Left ventricle myocardium inferior (tissue), 1 donor: ENCODE results near the gene EIF2S2. TPM values are rescaled to one million over a fixed set of nuclear protein-coding genes. Genes with fewer than 3 reads are reported as not detected.
"Not testable (repeated sequence)": the region's sequence is repeated elsewhere in the genome, so short reads cannot be mapped to it uniquely, and the experiment has no call there.

Source experiments
- DNase-seq: peaks from one replicate; pipeline ENCODE4 v3.0.0-alpha.2; 2020
- H3K27ac ChIP-seq: fragments of 200-600 bp; replicated peaks from 2 replicates; pipeline ENCODE4 v1.8.0; 2021
- H3K27me3 ChIP-seq: fragments of 200-600 bp; 2 replicates; pipeline ENCODE4 v1.8.0; 2021; ENCODE audit warnings: low read depth
- H3K36me3 ChIP-seq: fragments of 200-600 bp; 2 replicates; pipeline ENCODE4 v1.8.0; 2021
- H3K4me1 ChIP-seq: fragments of 200-600 bp; 2 replicates; pipeline ENCODE4 v1.8.0; 2021
- H3K4me3 ChIP-seq: fragments of 200-600 bp; 2 replicates; pipeline ENCODE4 v1.8.0; 2021; ENCODE audit warnings: mild to moderate bottlenecking, moderate library complexity
- H3K9me3 ChIP-seq: fragments of 200-600 bp; replicated peaks from 2 replicates; pipeline ENCODE4 v1.8.0; 2021
- intact Hi-C: fragments of 100-400 bp; cut with micrococcal nuclease; formaldehyde crosslinking; loops from one replicate; pipeline ENCODE4 v1.11.0; 2022
- long read RNA-seq: library from polyadenylated mRNA; unstranded; transcript quantifications from one replicate; pipeline ENCODE4 v2.0.0, GENCODE V29; 2021
- total RNA-seq: library from RNA; stranded (reverse); fragmentation: NEBNext Ultra II Directional; extraction: Animal tissue kit (Norgen Biotek cat#: 25700); gene quantifications from one replicate; pipeline ENCODE4 v1.2.1, GENCODE V29; 2021
- TF ChIP-seq, protein P1 (sequence below): fragments of 200-600 bp; IDR thresholded peaks from 2 replicates; pipeline ENCODE4 v1.8.0; 2021; ENCODE audit warnings: antibody characterized with exemption, mild to moderate bottlenecking, borderline replicate concordance
- donor health status: DM: no; HTN: yes; CAD: no; lungs with severe emphysema.

The EIF2S2 gene, protein sequence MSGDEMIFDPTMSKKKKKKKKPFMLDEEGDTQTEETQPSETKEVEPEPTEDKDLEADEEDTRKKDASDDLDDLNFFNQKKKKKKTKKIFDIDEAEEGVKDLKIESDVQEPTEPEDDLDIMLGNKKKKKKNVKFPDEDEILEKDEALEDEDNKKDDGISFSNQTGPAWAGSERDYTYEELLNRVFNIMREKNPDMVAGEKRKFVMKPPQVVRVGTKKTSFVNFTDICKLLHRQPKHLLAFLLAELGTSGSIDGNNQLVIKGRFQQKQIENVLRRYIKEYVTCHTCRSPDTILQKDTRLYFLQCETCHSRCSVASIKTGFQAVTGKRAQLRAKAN
- 41.0 TPM for total RNA-seq
- long read RNA-seq, transcript EIF2S2-201 (9 exons, 2,656 nt), result major isoform, 153 of 171 reads
- long read RNA-seq, partial matches to known transcripts, result 10 of 171 reads
- long read RNA-seq, other reads (novel, unspliced or antisense), result 8 of 171 reads

DNA sequence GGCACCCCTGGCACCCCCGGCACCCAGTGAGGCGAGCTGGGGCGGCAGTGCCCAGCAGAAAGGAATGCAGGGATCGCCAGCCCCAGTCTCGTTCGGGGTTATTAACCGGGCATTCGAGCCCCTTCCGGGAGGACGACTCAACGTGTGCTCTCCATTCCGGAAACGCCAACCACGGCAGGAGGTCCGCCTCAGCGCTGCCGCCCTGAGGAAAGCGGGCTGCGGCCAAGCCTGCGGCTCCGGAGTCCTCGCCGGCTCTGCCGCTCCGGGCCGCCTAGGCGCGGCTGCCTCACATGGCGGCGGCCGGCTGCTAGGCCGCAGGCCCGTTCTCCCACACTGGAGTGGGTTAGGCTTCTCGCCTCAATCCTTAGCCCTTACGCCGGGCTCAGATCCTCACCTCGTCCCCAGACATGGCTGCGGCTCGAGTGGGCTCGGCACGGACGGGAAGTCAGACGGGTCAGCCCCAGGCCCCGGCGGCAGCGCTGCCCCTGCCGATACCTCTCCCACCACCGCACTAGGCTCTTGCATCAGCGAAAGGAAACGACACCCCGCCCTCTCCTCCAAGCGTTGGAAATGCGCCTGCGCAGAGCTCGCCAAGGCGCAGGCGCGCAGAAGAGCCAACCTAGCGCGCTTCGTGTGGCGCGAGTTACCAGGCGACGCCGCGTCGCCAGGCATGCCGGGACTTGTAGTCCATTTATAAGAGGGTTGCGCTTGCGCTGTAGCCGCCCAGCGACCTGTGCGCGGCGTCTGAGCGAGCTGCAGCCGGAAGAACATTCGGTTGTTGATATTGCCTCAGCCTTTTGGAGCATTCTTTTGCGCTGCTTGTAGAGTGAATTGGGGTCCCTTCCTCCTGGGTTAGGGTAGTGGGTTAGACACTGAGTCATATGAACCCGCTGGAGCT lies at the start of gene EIF2S2:
EIF2S2 (minus strand) TSS at position 542 of the 898 bp plus-strand sequence; CDS start at position 409, 133 bp downstream.
- H3K9me3 ChIP-seq, result no peaks in the 10 kb centered on the region
- peak within 1 kb of the TSS; percentile 98 for H3K27ac ChIP-seq
- H3K4me3 ChIP-seq, result peak within 1 kb of the TSS; percentile 99
- H3K27me3 ChIP-seq, result no peaks in the 10 kb centered on the region
- TF ChIP-seq, protein P1, sequence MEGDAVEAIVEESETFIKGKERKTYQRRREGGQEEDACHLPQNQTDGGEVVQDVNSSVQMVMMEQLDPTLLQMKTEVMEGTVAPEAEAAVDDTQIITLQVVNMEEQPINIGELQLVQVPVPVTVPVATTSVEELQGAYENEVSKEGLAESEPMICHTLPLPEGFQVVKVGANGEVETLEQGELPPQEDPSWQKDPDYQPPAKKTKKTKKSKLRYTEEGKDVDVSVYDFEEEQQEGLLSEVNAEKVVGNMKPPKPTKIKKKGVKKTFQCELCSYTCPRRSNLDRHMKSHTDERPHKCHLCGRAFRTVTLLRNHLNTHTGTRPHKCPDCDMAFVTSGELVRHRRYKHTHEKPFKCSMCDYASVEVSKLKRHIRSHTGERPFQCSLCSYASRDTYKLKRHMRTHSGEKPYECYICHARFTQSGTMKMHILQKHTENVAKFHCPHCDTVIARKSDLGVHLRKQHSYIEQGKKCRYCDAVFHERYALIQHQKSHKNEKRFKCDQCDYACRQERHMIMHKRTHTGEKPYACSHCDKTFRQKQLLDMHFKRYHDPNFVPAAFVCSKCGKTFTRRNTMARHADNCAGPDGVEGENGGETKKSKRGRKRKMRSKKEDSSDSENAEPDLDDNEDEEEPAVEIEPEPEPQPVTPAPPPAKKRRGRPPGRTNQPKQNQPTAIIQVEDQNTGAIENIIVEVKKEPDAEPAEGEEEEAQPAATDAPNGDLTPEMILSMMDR, result no peak
- H3K36me3 ChIP-seq, result peaks cover 10% of the 10 kb centered on the region
- peaks cover 60% of the 10 kb centered on the region for H3K4me1 ChIP-seq
- intact Hi-C loops, result no loop called here
- DNase-seq, result peak; percentile 95

DNA sequence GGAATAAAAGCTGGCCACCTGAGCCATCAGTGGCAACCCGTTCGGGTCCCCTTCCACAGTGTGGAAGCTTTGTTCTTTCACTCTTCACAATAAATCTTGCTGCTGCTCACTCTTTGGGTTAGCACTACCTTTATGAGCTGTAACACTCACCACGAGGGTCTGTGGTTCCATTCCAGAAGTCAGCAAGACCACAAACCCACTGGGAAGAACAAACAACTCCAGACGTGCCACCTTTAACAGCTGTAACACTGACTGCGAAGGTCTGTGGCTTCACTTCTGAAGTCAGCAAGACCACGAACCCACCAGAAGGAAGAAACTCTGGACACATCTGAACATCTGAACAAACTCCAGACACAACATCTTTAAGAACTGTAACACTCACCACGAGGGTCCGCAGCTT lies 45.7 kb upstream of the EIF2S2 start:
- H3K27me3 ChIP-seq, DNase-seq, H3K4me1 ChIP-seq, H3K4me3 ChIP-seq, intact Hi-C loops, H3K36me3 ChIP-seq, H3K27ac ChIP-seq: not testable (repeated sequence)
- peaks cover 12% of the 10 kb centered on the region for H3K9me3 ChIP-seq

DNA sequence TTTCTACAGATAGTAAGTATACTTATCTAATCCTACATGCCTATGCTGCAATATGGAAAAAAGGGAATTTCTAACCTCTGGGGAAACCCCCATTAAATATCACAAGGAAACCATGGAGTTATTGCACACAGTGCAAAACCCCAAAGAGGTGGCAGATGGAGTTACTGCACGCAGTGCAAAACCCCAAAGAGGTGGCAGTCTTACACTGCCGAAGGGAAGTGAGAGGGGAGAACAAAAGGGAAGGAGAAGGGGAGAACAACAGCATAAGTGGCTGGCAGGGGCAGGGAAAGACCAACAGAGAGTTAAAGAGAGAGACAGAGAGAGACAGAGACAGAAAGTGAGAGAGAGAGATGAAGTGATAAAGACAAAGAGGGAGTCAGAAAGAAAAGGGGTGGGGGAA lies 43.8 kb upstream of the EIF2S2 start:
- Histone ChIP-seq H3K4me1 (no peaks in the 10 kb centered on the region), H3K27ac (no peak overlapping the region), H3K9me3 (peaks cover 18% of the 10 kb centered on the region), H3K36me3 (no peaks in the 10 kb centered on the region), H3K4me3 (no peak overlapping the region), H3K27me3 (no peaks in the 10 kb centered on the region)
- DNase-seq, result no peak
- TF ChIP-seq, protein P1, result no peak
- intact Hi-C loops, result no loop called here

DNA sequence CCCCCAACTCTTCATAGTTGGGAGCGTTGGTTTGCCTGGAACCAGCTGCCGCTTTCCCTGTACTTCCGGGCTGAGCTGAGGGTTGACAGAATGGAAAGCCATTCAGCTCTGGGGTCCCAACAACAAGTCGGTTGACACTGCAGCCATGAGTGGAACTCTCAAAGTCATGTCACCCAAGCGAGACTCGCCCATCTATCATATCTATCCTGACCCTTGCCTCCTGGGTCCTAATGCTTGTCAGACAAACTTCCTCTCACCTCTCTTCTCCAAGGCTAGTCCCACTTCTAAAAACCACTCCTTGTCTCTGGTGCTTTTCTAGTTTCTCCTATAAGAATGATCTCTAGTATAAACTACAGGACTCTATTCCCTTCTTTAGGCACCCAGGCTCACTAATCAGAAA lies 41.1 kb upstream of the EIF2S2 start:
- H3K27me3 ChIP-seq, H3K4me3 ChIP-seq, H3K36me3 ChIP-seq, H3K4me1 ChIP-seq, intact Hi-C loops, DNase-seq, H3K27ac ChIP-seq: not testable (repeated sequence)
- peaks cover 18% of the 10 kb centered on the region for H3K9me3 ChIP-seq

DNA sequence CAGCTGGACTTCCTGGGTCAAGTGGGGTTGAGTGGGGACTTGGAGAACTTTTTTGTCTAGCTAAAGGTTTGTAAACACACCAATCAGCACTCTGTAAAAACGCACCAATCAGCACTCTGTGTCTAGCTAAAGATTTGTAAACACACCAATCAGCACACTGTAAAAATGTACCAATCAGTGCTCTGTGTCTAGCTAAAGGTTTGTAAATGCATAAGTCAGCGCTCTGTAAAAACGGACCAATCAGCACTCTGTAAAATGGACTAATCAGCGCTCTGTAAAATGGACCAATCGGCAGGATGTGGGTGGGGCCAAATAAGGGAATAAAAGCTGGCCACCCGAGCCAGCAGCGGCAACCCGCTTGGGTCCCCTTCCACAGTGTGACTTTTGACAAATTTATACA lies 40.0 kb upstream of the EIF2S2 start:
- H3K27me3 ChIP-seq, DNase-seq, H3K4me1 ChIP-seq, H3K4me3 ChIP-seq, H3K27ac ChIP-seq, H3K36me3 ChIP-seq, intact Hi-C loops: not testable (repeated sequence)
- H3K9me3 ChIP-seq, result peaks cover 18% of the 10 kb centered on the region

DNA sequence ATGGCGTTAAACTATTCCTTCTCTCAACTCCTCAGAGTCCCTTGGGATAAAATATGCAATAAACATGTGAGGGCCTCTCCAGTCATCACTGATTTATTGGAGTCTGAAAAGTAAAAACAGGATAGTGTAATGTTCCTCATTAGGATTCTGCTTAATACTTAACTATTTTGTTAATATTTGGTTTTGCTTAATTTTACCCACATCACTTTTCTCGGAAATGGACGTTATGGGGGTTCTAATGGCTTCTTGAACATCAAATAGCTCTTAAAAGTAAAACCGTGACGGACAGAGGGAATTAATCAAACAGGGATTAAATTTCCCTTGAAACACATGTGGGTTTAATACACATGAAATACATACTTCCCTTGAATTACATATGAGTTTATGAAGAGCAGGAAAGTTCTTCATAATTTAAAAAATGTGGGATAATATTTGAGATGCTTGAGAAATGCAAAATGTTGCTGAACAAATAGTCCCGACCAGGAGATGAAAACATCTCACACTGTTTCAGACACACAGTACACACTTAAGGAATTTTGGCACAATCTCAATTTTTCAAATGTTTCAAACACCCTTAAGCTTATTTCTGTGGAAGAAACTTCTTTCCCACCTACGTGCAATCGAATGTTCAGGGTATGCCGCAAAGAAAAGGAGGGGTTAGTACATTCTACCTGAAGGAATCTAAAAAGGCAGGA lies 38.4 kb upstream of the EIF2S2 start:
- intact Hi-C loops, result no loop called here
- H3K9me3 ChIP-seq, result peaks cover 18% of the 10 kb centered on the region
- TF ChIP-seq, protein P1, result no peak
- no peaks in the 10 kb centered on the region for H3K4me1 ChIP-seq
- H3K36me3 ChIP-seq, result no peaks in the 10 kb centered on the region
- no peak for DNase-seq
- no peak overlapping the region for H3K27ac ChIP-seq
- no peak overlapping the region for H3K4me3 ChIP-seq
- H3K27me3 ChIP-seq, result no peaks in the 10 kb centered on the region
